ENCODE measurements around the gene TRIM46.

The TRIM46 gene

DNA sequence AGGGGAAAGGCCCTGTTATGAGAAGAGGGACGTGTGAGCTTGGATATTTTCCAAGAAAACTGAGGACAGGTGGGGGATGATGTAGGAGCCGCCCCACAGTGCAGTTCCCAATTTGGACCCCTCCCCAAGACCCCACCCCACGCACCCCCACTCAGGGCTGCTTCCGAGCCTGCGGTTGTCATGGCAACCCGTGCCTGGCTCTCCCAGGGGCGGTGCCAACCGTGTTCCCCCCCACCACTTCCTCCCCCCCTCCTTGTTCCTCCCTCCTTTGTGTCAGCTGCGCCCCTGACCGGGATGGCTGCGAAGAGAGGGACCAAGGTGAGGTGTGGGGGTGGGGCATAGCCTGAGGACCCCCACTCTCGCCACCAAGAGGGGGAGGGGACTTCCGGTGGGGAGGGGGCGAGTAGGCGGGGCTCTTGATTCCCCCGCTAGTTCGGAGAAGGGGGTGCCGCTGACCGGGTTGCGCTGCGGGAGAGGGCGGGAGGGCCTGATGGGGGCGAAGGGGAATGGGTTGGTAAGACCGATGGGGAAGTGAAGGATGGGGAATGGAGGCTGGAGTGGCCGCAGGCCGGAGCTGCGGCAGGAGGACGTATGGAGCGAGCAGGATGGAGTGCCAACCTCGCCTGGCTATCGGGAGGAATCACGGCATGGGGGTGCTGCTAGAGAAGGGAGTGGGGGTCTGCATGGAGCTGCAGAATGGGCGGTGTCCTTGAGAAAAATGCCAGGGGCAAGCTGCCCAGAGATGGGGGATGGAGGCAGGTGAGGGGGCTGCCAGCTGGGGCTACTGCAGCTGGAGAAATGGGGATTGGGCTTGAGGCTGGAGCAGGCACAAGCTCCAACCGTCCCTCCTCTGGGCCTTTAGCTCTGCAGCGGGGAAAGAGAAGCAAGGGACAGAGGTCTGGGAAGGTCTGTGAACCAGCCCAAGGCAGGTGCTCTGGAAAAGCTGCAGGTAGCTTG lies 953 bp downstream of the TRIM46 start:
- peak; percentile 41 for DNase-seq

- no peak for DNase-seq
Measured at GRCh38 chr1:155175281-155175926, 1.8 kb downstream of the TRIM46 start.

GRCh38 chr1:155175927-155176371 lies 2.3 kb downstream of the TRIM46 start:
- DNase-seq: no peak

- DNase-seq: peak; percentile 75
Measured at GRCh38 chr1:155176544-155177071, 3.0 kb downstream of the TRIM46 start.

- no peak for DNase-seq
Measured at GRCh38 chr1:155177192-155177917, 3.7 kb downstream of the TRIM46 start.

- DNase-seq: no peak
Measured at GRCh38 chr1:155177918-155178281, 4.3 kb downstream of the TRIM46 start.

DNA sequence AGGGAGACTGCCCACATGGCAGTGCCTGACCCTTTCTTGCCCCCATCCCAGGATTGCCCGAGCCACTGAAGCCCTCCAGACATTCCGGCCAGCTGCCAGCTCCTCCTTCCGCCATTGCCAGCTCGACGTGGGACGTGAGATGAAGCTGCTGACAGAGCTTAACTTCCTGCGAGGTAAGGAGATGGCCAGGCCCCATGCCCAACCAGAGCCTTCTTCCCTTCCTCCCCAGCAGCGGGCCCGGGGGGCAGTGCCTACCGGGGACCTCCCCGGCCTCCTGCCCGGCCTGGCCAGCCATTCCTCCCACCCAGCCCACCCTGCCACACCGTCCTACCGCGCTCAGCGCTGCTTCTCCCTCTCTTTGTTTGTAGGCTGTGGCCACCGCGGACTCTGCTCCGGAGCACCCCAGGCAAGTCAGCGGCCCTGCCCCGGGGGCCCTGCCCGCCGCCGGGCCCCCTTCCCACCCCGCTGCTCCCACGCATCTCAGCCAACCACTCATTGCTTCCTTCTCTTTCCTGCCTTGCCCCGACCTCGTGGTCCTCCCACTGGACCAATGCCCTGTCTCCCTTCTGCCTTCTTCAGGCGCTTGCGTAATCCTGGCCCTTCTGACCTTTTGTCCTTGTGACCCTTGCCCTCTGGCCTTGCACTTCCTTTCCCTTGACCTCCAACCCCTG lies 4.9 kb downstream of the TRIM46 start:
- no peak for DNase-seq

DNA sequence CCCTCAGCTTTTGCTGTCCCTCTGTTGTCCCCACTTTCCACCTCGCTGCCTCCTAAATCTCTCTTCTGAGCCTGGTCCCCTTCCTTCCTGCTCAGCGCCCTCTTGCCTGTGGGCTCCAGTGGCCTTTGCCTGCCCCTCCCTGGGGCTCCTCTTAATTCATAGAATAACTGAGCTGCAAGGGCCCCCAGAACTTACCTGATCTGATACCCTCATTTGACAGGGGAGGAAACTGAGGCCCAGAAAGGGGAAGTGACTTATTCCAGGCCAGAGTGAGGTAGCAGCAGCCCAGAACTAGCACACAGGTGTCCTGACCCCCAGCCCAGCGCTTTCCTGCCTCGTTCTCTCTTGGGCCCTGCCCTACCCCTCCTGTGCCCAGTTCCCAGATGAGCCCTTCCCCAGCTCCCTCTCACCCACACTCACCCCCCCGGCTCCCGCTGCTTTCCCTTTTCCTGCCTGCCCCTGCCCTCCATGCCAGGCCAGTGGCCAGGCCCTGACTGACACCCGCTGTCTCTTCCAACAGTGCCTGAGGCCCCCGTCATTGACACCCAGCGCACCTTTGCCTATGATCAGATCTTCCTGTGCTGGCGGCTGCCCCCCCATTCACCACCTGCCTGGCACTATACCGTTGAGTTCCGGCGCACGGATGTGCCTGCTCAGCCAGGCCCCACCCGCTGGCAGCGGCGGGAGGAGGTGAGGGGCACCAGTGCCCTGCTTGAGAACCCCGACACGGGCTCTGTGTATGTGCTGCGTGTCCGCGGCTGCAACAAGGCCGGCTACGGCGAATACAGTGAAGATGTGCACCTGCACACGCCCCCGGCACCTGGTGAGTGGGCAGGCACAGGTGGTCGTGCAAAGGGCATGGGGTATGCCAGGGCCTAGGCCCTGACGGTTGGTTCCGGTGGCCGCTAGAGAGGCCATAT lies 5.7 kb downstream of the TRIM46 start:
- DNase-seq: no peak

- DNase-seq: no peak
Measured at GRCh38 chr1:155181371-155182051, 7.9 kb downstream of the TRIM46 start.

- DNase-seq: no peak
Measured at GRCh38 chr1:155182052-155182550, 8.5 kb downstream of the TRIM46 start.

DNA sequence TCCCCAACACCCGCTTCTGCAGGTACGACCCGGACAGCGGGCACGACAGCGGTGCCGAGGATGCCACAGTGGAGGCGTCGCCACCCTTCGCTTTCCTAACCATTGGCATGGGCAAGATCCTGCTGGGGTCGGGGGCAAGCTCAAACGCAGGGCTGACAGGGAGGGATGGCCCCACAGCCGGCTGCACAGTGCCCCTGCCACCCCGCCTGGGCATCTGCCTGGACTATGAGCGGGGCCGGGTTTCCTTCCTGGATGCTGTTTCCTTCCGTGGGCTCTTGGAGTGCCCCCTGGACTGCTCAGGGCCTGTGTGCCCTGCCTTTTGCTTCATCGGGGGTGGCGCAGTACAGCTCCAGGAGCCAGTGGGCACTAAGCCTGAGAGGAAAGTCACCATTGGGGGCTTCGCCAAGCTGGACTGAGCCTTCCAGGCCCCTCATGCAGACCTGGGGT lies 10.1 kb downstream of the TRIM46 start:
- DNase-seq: no peak

DNA sequence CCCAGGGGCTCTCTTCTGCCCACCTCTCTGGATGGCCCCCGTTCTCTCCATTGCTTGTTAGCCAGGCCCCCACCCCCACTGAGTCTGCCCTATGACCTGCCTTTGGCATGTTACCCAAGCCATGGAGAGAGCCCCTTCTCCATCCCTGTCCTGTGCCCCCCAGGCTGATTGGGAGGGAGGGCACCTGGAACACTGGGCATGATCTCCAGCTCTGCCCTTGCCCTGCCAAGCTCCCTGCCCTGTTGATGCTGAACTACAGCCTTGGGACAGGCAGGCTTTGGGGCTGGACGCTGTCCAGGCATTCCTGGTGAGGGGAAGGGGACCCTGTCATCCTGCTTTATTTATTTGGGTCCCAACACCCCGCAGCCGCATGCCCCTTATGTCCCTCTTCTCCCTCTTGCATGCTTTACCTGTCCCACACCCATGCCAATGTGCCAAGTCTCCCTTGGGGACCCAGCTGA lies 10.7 kb downstream of the TRIM46 start:
- no peak for DNase-seq

DNA sequence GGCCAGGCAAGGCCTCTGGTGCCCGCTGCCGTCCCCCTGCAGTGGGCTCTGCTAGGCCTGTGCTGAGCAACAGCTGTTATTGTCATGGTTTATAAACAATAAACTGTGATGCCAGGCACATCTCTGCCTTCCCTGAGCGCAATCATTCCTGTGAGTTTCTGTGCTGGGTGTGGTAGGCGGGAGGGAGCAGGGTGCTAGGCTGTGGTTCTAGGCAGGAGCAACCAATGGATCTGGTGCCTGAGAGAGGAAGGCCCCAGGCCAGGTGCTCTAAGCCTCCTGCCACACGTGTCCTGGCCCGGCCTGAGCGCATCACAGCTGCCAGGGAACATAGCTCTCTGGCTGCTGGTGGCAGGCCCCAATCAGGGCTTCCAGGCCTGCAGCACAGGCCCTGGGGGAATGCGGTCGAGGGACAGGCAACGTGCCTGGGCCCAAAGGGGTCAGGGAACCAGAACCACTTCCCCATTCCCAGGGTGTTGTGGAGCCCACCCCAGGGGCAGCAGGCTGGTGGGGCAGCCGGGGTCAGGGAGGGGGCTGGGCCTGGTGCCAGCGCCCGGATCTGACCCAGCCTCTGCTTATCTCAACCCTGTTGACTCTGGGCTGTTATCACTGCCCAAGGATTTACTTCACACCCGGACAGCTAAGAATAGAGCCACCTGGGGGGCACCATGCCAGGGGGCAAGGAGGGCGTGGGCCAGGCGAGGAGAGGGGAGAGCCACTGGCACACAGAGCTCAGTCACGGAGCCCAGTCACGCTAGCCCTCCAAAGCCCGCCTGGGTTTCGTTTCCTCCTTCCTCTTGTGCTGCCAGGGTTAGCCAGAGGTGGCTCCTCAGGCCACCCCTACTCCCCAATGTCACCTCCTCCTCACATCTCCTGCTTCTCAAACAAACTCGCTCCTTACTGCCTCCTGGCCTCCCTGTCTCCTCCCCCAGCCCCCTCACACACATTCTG lies 11.5 kb downstream of the TRIM46 start:
- DNase-seq: no peak

GRCh38 chr1:155185783-155186066 lies 12.1 kb downstream of the TRIM46 start:
- DNase-seq: no peak

DNA sequence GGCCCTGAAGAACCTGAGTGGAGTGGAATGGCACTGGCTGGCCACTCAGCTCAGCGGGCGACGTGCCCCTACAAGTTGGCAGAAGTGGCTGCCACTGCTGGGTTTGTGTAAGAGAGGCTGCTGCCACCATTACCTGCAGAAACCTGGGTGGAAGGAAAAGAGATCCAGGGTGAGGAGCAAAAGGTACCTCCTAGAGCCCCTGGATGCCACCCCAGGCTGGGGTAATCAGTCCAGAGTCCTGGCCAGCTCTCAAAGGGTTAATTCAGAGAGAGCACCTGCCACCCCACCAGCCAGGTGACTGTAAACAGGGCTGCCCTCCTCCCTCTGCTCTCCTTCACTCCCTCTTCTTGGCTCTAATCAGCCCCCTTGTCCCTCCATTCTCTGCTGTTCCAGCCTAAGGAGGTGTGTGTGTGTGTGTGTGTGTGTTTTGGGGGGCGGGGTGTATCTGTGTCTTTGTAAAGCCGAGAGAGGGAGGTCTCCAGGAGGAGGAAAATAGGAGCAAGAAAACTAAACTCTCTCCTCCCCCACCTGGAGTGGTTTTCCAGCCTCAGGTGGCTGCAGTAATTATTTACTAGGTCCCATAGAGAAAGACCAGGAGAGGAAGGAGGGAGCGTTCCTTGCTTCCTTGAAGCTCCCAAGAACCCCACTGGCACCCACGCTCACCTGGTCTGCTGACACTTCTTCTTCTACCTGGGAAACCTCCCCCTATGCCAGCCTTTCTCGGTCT lies 12.6 kb downstream of the TRIM46 start:
- DNase-seq: no peak

GRCh38 chr1:155186794-155187455 lies 13.3 kb downstream of the TRIM46 start:
- no peak for DNase-seq

GRCh38 chr1:155187456-155187891 lies 13.8 kb downstream of the TRIM46 start:
- no peak for DNase-seq

- no peak for DNase-seq
Measured at GRCh38 chr1:155188268-155188667, 14.6 kb downstream of the TRIM46 start.
